GM12891 (cell line): ENCODE measurements around the gene GPR160.

ENCODE experiments used
- POLR2A ChIP-seq: IDR thresholded peaks from 2 replicates; pipeline ENCODE4 v1.6.1; 2011; ENCODE audit warnings: low read depth, low read length, control low read depth
- POLR2AphosphoS5 ChIP-seq: IDR thresholded peaks from 2 replicates; pipeline ENCODE4 v1.6.1; 2011; ENCODE audit warnings: low read depth, low read length, control low read depth
- SPI1 ChIP-seq: IDR thresholded peaks from 2 replicates; pipeline ENCODE4 v1.6.1; 2011; ENCODE audit warnings: low read depth, low read length, control low read depth
- TAF1 ChIP-seq: IDR thresholded peaks from 2 replicates; pipeline ENCODE4 v1.6.1; 2011; ENCODE audit warnings: low read depth, low read length, control low read depth

DNA sequence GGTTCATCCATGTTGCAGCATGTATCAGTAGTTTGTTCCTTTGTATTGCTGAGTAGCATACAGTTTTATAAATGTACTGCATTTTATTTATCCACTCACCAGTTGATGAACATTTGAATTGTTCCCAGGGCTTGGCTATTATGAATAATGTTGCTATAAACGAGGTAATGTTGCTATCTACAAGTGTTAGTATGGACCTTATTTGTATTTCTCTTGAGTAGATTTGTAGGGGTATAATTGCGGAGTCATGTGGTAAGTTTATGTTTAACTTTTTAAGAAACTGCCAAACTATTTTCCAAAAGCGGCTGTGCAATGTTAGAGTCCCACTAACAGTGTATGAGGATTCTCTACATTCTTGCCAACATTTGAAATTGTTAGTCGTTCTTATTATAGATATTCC is 13.0 kb downstream of the GPR160 start:
- TF ChIP-seq POLR2A (no peak), SPI1 (no peak), POLR2AphosphoS5 (no peak), TAF1 (no peak)
